SKM-1 treated with dmso at 0.1 percent for 144 hours (cell line): ENCODE results near the gene KLHL40.

Source experiments
- DNase-seq: peaks from one replicate; lab custom pipeline; 2025; ENCODE audit not compliant: unreplicated experiment; lab: John Stamatoyannopoulos, UW

KLHL40 gene

GRCh38 chr3:42702066-42702951 lies 17.0 kb downstream of the KLHL40 start, which contains the start of gene HHATL:
Gene HHATL (minus strand): TSS chr3:42702798. CDS start chr3:42700826, 1,972 bp downstream.
- no peak for DNase-seq

- no peak for DNase-seq
Observed at GRCh38 chr3:42702982-42703694, 17.8 kb downstream of the KLHL40 start.

GRCh38 chr3:42703695-42704025 lies 18.3 kb downstream of the KLHL40 start:
- no peak for DNase-seq

DNA sequence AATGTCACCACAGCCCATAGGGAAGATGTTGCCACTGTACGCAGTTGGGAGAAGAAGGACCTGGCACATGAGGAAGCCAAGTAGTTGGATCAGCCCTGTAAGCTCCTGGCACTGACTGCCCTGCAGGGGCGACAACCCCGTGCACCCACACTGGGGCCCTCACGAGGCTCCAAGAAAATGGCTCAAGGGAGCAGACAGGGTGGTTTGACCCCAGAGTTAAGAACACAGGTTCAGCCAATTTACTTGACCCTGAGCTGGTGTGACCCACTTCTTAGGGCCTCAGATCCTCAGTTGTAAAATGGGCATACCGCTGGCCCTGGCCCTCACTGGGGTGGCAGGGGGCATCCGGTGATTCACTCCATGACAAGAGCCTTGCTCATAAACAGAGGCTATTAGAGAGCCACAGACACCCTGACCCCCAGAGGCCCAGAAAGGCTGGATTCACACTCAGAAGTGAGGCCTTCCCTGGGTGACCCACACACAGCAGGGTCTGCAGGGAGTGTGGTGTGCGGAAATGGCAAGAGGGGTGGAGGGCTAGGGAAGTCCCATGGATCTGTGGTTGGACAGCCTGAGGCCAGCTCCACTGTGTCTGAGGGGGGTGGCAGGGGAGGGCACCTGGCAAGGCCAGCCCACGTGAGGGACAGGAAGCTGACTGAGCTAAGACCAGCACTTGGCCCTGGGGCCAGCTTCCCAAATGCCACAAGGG lies 19.0 kb downstream of the KLHL40 start:
- DNase-seq: no peak

DNA sequence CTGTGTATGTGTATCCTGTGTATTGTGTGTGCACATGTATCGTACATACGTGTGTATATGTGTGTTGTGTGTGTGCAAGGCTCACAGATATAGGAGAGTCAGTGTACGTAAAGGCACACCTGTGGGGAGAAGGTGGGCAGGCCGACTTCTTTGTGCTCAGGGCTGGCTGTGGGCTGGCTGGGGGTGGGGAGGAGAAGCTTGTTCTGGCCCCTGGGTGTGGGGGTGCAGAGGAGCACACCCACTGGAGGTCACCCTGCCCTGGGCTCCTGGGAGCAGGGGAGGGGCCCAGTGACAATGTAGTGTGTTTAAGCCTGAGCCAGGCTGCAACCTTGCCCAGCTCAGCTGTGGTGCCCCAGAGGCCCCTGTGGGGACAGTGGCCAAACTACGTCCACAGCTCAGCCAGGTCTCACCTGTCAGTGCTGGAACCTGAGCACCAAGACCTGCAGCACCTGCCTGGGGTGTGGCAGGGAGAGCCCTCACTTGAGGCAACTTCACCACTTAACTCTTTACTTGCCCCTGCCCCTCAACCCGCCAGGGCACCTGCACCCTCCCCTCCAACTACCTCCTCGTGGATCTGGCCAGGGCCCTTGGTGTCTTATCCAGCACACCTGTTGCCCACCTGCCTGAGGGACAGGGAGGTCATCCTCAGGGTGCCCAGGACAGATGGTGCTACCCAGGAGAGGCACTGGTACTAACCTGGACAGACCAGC lies 19.9 kb downstream of the KLHL40 start:
- no peak for DNase-seq

DNA sequence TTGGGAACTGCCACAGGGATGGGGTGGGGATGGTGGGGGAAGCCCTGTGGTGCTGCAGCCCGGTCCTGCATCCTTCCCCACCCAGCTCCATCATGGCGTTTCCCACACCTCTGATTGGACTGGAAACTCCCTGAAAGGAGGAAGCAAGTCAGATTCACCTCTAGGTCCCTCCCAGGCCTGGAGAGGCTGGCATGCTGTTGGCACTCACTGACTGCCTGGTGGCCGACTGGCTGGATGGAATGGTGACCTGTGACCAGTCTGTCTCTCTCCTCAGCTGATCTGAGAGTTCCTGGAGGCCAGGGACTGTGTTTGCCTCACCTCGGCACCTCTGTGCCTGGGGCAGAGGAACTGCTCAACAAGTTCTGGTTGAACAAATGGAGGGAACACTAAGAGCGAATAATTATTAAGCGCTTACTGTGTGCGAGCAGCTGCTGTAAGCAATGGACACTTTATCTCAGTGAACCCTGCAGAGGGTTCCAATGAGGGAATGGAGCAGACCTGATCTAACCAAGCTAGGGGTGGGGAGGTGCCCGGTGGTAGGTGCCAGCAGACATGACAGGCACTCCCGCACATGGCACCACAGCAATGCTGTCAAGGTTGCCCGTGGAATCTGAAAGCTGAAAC lies 20.7 kb downstream of the KLHL40 start:
- no peak for DNase-seq

DNA sequence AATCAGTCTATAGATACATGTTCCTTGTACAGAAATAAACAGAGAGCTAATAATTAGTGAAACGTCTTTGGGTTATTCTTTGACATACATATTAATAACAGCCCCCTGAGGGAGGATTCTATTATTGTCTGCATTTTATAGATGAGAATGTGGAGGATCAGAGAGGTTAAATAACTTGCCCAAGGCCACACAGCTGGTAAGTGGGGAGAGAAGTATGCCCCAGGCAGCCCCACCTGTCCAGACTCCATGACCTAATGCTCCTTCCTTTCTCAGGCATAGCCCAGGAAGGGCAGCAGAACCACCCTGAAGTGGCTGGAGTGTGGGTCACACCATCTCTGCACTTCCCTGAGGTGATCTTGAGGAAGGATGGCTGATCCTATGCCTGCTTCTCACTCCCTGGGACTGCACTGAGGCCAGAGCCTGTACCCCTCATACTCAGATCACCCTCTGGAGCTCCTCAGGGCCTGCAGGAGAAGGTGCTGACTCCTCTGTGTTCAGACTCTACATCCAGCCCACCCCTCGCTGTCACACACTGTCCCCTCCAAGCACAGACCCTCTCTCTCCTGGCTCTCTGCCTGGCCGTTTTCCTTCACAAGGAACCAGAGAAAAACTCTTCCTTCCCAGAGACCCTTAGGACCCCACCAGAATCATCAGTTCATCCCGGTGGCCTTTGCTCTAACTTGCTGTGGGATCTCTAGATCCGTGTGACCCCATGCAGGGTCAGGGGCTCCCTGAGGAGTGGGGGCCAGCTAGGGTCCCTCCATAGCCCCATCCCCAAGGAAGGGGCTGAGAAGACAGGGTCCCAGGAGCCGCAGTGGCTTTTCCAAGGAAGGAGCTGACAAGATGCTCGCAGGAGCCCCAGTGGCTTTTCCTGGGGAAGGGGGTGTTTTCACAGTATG lies 21.6 kb downstream of the KLHL40 start:
- DNase-seq: no peak

DNA sequence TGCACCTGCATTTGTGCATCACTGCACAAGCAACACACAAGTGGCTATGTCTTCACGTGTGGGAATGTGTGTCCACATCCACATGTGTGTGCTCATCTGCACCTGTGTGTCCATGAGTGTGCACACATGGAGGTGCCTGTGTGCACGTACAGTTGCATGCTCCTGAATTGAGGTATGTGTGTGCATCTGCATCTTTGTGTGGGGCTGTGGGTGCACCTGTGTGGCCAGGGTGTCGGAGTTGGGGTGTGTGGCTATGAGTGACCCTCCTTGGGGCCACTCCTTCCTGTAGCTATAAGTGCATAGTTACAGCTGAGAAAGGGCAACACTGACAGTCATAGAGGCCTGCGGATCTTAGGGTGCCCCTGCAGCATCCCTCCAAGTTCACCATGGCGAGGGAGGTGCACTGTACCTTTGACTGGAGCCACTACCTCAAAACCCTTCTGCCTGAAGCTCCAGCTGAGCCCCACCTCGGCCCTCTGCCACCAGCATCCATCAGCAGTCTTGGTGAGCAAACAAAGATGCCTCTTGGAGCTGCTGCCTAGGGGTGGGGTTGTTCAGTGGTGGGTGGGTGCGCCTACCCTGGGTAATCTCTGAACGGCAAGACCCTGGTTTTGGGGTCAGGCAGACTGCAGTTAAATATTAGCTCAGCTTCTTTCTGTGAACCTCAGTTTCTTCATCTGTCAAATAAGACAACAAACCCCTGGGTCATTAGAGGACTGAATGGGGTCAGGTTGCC lies 22.5 kb downstream of the KLHL40 start:
- no peak for DNase-seq

GRCh38 chr3:42708611-42709151 lies 23.3 kb downstream of the KLHL40 start:
- no peak for DNase-seq

- DNase-seq: no peak
Observed at GRCh38 chr3:42709621-42710020, 24.3 kb downstream of the KLHL40 start.

DNA sequence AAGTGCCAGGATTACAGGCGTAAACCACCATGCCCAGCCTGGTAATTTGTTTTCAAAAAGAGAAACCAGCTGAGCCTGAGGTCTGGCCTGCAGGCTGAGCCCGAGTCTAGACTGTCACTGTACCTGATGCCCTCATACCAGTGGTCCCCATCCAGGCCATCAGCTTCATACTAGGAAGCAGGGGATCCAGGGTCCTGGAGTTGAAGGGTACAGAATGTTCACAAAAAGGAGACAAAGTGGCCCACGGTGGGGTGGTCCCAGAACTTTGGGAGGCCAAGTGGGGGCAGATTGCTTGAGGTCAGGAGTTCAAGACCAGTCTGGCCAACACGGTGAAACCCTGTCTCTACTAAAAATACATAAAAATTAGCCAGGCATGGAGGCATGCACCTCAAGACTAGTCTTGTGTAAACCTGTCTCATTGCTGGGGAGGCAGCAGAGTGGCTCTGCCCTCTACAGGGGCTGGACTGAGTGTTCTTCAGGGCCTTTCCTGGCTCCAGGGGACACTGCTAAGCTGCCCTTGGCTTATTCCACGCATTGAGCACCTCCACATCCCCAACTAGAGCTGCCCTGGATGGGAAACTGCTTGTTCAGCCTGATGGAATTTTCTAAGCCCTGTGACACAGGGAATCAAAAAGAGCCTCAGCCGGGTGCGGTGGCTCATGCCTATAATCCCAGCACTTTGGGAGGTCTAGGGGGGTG lies 25.1 kb downstream of the KLHL40 start:
- DNase-seq: no peak

DNA sequence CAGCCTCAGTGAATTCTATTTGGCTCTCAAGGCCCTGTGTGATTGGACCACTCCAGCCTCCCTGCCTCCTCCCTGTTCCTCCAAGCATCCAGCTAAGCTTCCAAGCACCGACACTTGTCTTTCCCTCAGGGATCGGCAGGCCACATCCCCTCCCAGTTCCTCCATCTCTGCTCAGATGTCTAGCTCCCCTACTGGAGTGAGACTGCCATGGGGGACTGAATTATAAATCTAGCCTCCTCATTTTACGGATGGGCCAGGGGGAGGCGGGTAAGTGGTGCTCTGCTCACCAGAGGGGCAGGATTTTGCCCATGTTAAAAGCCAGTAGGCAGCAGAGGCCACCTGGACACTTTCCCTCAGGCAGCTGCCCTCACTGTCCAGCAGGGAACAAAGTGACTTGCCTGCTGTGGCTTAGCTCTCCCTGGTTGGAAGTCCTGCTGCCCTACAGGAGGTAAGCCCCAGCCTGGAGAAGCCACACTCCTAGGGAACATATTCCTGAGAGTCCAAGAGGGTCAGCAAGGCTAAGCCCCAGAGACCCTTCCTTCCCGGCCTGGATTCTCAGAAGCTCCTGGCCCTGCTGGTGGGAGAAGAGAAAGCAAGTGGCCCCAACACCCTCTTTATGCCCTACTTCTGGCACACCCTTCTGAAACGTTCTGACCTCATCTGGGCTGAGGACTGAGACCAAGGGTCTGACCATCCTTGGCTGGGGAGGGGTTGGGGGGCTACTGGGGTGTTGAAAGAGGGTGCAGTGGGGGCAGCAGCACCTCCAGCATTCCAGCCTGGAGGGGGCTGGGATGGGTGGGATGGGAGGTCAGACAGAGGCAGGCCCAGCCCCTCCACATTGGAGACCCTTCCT lies 26.4 kb downstream of the KLHL40 start:
- DNase-seq: no peak

GRCh38 chr3:42712344-42712648 lies 27.0 kb downstream of the KLHL40 start:
- DNase-seq: no peak

DNA sequence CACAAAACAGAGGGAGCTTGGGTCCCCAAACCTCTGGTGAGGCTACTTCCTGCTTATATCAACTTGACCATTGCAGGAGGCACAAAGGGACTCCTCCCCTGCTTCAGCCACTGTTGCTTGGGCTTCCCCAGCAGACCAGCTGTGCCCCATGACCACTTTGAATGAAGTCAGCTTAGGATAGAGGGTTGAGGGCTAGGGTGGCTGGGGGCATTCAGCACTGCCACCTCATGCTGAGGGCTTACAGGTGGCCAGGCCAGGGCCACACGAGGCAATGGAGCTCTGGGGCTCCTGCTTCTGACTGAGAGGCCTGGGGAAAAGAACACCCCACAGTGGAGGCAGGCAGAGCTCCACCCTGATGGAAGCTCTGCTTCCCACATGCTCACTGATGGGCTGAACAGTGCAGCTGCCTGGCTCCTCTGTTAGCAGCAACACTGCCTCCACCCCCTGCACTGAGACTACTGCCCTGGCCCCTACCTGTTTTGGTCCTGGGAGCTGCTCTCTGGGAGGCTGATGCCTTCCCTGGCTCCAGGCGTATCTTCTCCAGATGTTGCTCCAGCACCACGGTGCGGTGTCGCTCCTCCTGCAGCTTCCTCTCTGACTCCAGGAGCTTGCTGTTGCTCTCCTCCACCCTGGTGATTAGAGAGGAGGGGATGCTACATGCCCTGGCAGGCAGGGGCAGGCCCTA lies 27.5 kb downstream of the KLHL40 start:
- no peak for DNase-seq

DNA sequence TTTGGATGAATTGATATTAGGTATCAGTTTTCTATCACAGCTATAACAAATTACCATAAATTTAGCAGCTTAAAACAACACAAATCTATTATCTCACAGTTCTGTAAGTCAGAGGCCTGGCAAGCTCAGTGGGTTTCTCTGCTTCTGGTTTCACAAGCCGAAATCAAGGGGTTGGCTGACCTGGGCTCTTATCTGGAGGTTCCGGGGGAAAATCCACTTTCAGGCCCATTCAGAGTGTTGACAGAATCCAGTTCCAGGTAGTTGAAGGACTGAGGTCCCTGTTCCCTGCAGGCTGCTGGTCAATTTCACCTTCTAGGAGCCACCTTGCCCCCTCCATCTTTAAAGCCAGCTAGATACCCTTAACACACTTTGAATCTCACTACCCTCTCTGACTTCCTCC lies 28.4 kb downstream of the KLHL40 start:
- no peak for DNase-seq

- DNase-seq: no peak
Observed at GRCh38 chr3:42714171-42714852, 29.0 kb downstream of the KLHL40 start.
